Kidney (tissue), 14 donors: Measurements from ENCODE around the gene TMED5. TPM values are rescaled to one million over a fixed set of nuclear protein-coding genes. Genes with fewer than 3 reads are reported as not detected.
"Not testable (repeated sequence)": the region's sequence is repeated elsewhere in the genome, so short reads cannot be mapped to it uniquely, and the experiment has no call there.

Source experiments
- DNase-seq, 5 donors: peaks; one replicate each; pipeline ENCODE4 v3.0.0-alpha.2; 2013 to 2020
- FAIRE-seq: peaks from 2 replicates; lab custom pipeline; 2012; peaks lifted over from hg19 to GRCh38; lab: Jason Lieb, UNC
- H3K27ac ChIP-seq, 2 donors: one replicate each; pipeline ENCODE4 v1.7.0; 2013; ENCODE audit warnings: low read depth in 2 of 2, low read length in 2 of 2, inconsistent platforms in 1 of 2
- H3K27me3 ChIP-seq: one replicate; pipeline ENCODE4 v1.7.1; 2013; ENCODE audit warnings: low read length, inconsistent platforms; ENCODE audit not compliant: control insufficient read depth, insufficient read depth
- H3K36me3 ChIP-seq, 3 donors: one replicate each; pipeline versions ENCODE4 v1.7.0 to v1.7.1; 2013; ENCODE audit warnings: low read length in 3 of 3, control low read depth in 1 of 3, inconsistent platforms in 1 of 3; ENCODE audit not compliant: insufficient read depth in 3 of 3, control insufficient read depth in 2 of 3
- H3K4me1 ChIP-seq, 3 donors: one replicate each; pipeline versions ENCODE4 v1.7.0 to v1.7.1; 2013; ENCODE audit warnings: low read length in 3 of 3, inconsistent platforms in 1 of 3, low read depth in 1 of 3; ENCODE audit not compliant: control insufficient read depth in 2 of 3, insufficient read depth in 2 of 3
- H3K4me3 ChIP-seq, 3 donors: one replicate each; pipeline versions ENCODE4 v1.7.0 to v1.8.1; 2013; ENCODE audit warnings: low read length in 3 of 3, control low read depth in 1 of 3, inconsistent platforms in 1 of 3
- H3K9ac ChIP-seq, 3 donors: one replicate each; pipeline versions ENCODE4 v1.7.0 to v1.7.1; 2013; ENCODE audit warnings: low read length in 3 of 3, control low read depth in 1 of 3, inconsistent platforms in 1 of 3
- H3K9me3 ChIP-seq, 3 donors: one replicate each; pipeline versions ENCODE4 v1.7.0 to v1.7.1; 2013; ENCODE audit warnings: low read length in 3 of 3, control low read depth in 1 of 3, inconsistent platforms in 1 of 3; ENCODE audit not compliant: control insufficient read depth in 2 of 3, insufficient read depth in 1 of 3
- intact Hi-C: fragments of 100-400 bp; cut with DNase I; formaldehyde crosslinking; loops from one replicate; pipeline ENCODE4 v1.11.1; 2022
- polyA plus RNA-seq: library from polyadenylated mRNA; stranded (reverse); fragments of 350-450 nt; fragmentation: Illumina TruSeq; extraction: RNeasy Lipid Tissue Mini Kit (QIAGEN cat#74804); gene quantifications from one replicate; pipeline ENCODE4 v1.2.3, GENCODE V29; 2014; ENCODE audit warnings: low read depth, low replicate concordance; ENCODE audit not compliant: insufficient read depth
- total RNA-seq: library from RNA; stranded (reverse); fragmentation: NEBNext Ultra II Directional; extraction: Animal tissue kit (Norgen Biotek cat#: 25700); gene quantifications from one replicate; pipeline ENCODE4 v1.2.1, GENCODE V29; 2021
- TF ChIP-seq, protein P1 (sequence below): IDR thresholded peaks from 3 replicates; pipeline ENCODE4 v1.5.1; 2012; ENCODE audit warnings: mild to moderate bottlenecking, moderate library complexity, borderline replicate concordance; ENCODE audit not compliant: insufficient read depth; ENCODE audit errors: extremely low read depth
- donor health status: control.
- donor health status: control.
- donor health status: control.
- donor health status: control.
- donor health status: control.
- donor health status: DM: yes; HTN: yes; CAD: no.
- donor health status: Normal renal cell carcinoma (clear cell type).

TMED5 gene
- total and polyA plus RNA-seq, 2 donors from 2014 or later, result 45.3 to 55.2 TPM

- Histone ChIP-seq H3K27me3 (no peaks in the 10 kb centered on the region), H3K4me3 (peak within 1 kb of the TSS; percentile 85 to 94 (median 91)), H3K36me3 (no peaks in the 10 kb centered on the region), H3K27ac (peak within 1 kb of the TSS; percentile 99), H3K4me1 (peaks cover 0 to 16% (median 0%) of the 10 kb centered on the region in 3 donors), H3K9me3 (no peaks in the 10 kb centered on the region), H3K9ac (peak within 1 kb of the TSS; percentile 81 to 99 (median 88))
- intact Hi-C loops, result no loop called here
- FAIRE-seq, result no peak
- TF ChIP-seq, protein P1, sequence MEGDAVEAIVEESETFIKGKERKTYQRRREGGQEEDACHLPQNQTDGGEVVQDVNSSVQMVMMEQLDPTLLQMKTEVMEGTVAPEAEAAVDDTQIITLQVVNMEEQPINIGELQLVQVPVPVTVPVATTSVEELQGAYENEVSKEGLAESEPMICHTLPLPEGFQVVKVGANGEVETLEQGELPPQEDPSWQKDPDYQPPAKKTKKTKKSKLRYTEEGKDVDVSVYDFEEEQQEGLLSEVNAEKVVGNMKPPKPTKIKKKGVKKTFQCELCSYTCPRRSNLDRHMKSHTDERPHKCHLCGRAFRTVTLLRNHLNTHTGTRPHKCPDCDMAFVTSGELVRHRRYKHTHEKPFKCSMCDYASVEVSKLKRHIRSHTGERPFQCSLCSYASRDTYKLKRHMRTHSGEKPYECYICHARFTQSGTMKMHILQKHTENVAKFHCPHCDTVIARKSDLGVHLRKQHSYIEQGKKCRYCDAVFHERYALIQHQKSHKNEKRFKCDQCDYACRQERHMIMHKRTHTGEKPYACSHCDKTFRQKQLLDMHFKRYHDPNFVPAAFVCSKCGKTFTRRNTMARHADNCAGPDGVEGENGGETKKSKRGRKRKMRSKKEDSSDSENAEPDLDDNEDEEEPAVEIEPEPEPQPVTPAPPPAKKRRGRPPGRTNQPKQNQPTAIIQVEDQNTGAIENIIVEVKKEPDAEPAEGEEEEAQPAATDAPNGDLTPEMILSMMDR, result no peak
- DNase-seq, result peak in 1 of 5 donors; percentile 57
These were observed 755 bp upstream of the TMED5 start, which contains the start of gene CCDC18 for GRCh38 chr1:93180723-93181613. Gene CCDC18 (plus strand): TSS chr1:93180724. CDS start chr1:93183362, 2,638 bp downstream.

GRCh38 chr1:93178418-93178817 is 1.8 kb downstream of the TMED5 start:
- H3K9ac ChIP-seq, result peak overlapping the region in 2 of 3 donors; percentile 3 to 24
- intact Hi-C loops, result no loop called here
- TF ChIP-seq, protein P1, result no peak
- H3K9me3 ChIP-seq, result no peaks in the 10 kb centered on the region
- H3K27ac ChIP-seq, result no peak overlapping the region
- FAIRE-seq (no peak), DNase-seq (peak in 2 of 5 donors; percentile 33 to 36)
- peaks cover 0 to 16% (median 0%) of the 10 kb centered on the region in 3 donors for H3K4me1 ChIP-seq
- H3K36me3 ChIP-seq, result no peaks in the 10 kb centered on the region
- H3K4me3 ChIP-seq, result peak overlapping the region; percentile 14 to 94 (median 85)
- H3K27me3 ChIP-seq, result no peaks in the 10 kb centered on the region

DNA sequence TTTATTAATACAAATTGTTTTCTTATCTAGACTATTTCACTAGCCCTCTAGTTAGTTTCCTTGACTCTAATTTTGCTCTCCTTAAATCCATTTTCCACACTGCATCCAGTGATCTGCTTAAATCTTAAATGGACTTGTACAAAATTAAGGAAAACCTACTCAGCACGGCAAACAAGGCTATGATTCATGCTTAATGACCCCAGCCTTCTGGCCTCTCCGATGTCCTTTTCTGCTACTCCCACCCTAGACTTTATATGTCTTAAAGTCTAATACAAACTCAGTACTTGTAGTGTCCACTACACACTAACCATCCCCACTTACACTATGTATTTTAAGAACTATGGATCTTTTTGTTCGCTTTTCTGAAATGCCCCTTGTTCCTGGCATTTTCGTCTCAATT is 2.2 kb downstream of the TMED5 start:
- Histone ChIP-seq H3K9me3 (no peaks in the 10 kb centered on the region), H3K36me3 (no peaks in the 10 kb centered on the region), H3K27me3 (no peaks in the 10 kb centered on the region), H3K4me1 (peaks cover 0 to 16% (median 0%) of the 10 kb centered on the region in 3 donors), H3K9ac (peak overlapping the region; percentile 3 to 24 (median 17)), H3K27ac (no peak overlapping the region), H3K4me3 (peak overlapping the region in 2 of 3 donors; percentile 85 to 94)
- TF ChIP-seq, protein P1, result no peak
- intact Hi-C loops, result no loop called here
- DNase-seq, result peak in 2 of 5 donors; percentile 54 to 57
- no peak for FAIRE-seq

DNA sequence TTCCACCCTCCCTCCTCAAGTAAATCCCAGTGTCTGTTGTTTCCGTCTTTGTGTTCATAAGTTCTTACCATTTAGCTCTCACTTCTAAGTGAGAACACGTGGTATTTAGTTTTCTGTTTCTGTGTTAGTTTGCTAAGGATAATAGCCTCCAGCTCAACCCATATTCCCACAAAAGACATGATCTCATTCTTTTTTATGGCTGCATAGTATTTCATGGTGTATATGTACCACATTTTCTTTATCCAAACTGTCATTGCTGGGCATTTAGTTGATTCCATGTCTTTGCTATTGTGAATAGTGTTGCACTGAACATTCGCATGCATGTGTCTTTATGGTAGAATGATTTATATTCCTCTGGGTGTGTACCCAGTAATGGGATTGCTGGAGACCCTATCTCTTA is 5.6 kb downstream of the TMED5 start:
- DNase-seq, H3K9ac ChIP-seq, H3K27me3 ChIP-seq, H3K4me3 ChIP-seq, H3K27ac ChIP-seq, FAIRE-seq, intact Hi-C loops, H3K9me3 ChIP-seq, H3K36me3 ChIP-seq: not testable (repeated sequence)
- peaks cover 0 to 10% (median 0%) of the 10 kb centered on the region in 3 donors for H3K4me1 ChIP-seq
